Measurements from ENCODE around the gene TMEM258.

TMEM258 gene

DNA sequence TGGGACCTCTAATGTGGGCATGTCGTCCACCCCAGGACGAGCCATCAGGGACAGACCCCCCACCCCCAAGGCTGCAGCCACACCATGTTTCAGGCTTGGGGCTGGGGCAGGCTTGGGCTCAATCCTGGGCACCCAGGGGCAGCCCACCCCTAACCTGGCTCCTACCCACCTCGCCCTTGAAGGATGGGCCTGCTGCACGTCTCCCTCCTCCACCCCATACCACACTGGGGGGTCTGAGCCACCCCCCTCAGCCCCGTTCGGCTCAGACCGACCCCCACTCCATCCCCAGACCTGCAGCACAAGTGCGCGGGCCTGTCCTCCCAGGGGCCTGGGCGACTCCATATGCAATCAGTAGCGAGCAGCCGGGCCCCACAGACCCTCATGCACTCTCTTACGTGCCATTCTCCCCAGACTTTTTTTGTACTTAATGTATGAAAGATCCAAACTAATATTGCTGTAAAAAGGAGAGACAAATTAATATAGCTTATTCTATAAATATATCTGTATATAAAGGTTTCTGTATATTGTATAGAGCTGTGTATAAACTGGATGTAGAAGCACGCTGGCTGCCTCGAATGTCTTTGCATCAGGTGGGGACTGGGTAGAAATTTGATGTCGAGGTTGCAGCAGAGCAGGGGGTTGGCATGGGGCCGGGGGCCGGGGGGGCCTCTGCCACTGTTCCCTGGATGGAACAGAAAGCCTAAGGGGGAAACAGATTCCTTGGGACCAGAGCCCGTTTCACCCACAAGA lies 45.8 kb downstream of the TMEM258 start:
- in situ Hi-C loops (cut with MboI; ENCODE audit: low sequenced_read_pairs): no loop called here
- H3K4me3 ChIP-seq: no peak overlapping the region
- H3K4me1 ChIP-seq: peaks cover 3% of the 10 kb centered on the region
- no peaks in the 10 kb centered on the region for H3K9me3 ChIP-seq
- no peaks in the 10 kb centered on the region for H3K36me3 ChIP-seq (replicated peaks)
- no peaks in the 10 kb centered on the region for H3K27me3 ChIP-seq (ENCODE audit: low read depth)
- DNase-seq (ENCODE audit: low spot score in 2 of 2): no peak

DNA sequence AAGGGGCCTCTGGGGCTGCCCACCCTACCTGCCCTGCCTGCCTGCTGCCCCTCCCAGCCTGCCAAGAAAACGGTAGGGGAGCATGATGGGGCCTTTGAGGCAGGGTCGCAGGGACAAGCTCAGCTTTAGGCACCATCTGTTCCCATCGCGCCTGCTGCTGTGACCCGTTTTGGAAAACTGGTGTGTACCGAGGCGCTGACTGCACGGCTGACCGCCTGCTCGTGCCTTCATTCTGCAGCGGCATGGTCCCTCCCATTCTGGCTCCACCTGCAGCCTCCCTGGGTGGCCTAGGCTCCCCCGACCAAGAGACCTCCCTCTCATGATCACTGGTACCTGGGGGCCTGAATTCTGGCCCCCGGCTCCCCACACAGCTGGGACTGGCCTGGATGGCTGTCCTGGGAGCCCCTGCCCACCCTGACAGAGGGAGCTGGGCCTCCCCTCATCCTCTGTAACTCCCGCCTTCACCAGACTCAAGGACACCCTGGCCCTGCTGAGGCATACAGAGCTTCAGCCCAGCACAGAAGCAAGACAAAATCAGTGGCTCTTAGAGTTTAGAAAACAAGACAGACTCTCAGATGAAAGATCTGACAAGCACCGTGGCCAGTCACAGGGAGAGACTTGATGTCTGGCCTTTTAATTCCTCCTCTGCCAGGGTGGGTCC lies 46.5 kb downstream of the TMEM258 start:
- no peak for DNase-seq (ENCODE audit: low spot score in 2 of 2)

DNA sequence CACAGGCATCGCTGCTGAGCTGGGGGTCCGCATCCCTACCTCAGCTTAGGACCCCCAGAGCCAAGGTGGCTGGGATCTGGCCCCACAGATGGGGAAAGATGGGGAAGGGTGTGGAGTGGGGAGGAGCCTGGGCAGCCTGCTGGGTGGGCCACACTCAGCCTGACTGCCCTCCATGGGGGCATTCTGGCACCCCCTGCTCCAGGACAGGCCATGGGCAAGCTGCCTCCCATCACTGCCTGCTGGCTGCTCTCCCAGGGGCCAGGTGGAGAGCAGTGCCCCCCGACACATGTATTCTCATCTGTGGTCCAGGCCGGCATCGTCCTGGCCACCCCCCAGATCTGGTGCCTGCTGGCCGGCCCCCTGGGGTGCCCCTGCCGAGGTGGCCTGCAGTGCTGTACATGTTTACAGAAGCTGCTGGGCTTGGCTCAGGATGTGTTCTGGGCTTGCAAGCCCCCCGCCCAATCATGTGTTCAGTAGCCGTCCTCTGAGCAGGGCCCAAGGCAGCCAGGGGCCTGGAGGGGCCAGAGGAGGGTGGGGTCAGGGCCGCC lies 47.7 kb downstream of the TMEM258 start:
- Histone ChIP-seq H3K9me3 (no peaks in the 10 kb centered on the region), H3K27me3 (ENCODE audit: low read depth) (no peaks in the 10 kb centered on the region), H3K36me3 (replicated peaks) (no peaks in the 10 kb centered on the region), H3K4me3 (no peak overlapping the region), H3K4me1 (no peaks in the 10 kb centered on the region; the same call in 1 of the 2 replicates)
- in situ Hi-C loops (cut with MboI; ENCODE audit: low sequenced_read_pairs): no loop called here
- DNase-seq (ENCODE audit: low spot score in 2 of 2): no peak

More for the DNA sequence above, 46.5 kb downstream of the TMEM258 start:
- Histone ChIP-seq H3K27me3 (ENCODE audit: low read depth) (no peaks in the 10 kb centered on the region), H3K36me3 (replicated peaks) (no peaks in the 10 kb centered on the region), H3K9me3 (no peaks in the 10 kb centered on the region), H3K4me1 (peaks cover 3% of the 10 kb centered on the region), H3K4me3 (no peak overlapping the region)
- in situ Hi-C loops (cut with MboI; ENCODE audit: low sequenced_read_pairs): no loop called here

GRCh38 chr11:61744181-61744580 lies 48.2 kb downstream of the TMEM258 start:
- in situ Hi-C loops (cut with MboI; ENCODE audit: low sequenced_read_pairs): no loop called here
- Histone ChIP-seq H3K27me3 (ENCODE audit: low read depth) (no peaks in the 10 kb centered on the region), H3K4me1 (no peaks in the 10 kb centered on the region), H3K9me3 (no peaks in the 10 kb centered on the region), H3K36me3 (replicated peaks) (no peaks in the 10 kb centered on the region), H3K4me3 (no peak overlapping the region)
- DNase-seq (ENCODE audit: low spot score in 2 of 2): no peak

GRCh38 chr11:61743486-61744095 lies 48.8 kb downstream of the TMEM258 start:
- in situ Hi-C loops (cut with MboI; ENCODE audit: low sequenced_read_pairs): no loop called here
- H3K4me3 ChIP-seq: no peak overlapping the region
- H3K4me1 ChIP-seq: no peaks in the 10 kb centered on the region
- no peaks in the 10 kb centered on the region for H3K27me3 ChIP-seq (ENCODE audit: low read depth)
- H3K9me3 ChIP-seq: no peaks in the 10 kb centered on the region
- no peaks in the 10 kb centered on the region for H3K36me3 ChIP-seq (replicated peaks)
- DNase-seq (ENCODE audit: low spot score in 2 of 2): no peak

DNA sequence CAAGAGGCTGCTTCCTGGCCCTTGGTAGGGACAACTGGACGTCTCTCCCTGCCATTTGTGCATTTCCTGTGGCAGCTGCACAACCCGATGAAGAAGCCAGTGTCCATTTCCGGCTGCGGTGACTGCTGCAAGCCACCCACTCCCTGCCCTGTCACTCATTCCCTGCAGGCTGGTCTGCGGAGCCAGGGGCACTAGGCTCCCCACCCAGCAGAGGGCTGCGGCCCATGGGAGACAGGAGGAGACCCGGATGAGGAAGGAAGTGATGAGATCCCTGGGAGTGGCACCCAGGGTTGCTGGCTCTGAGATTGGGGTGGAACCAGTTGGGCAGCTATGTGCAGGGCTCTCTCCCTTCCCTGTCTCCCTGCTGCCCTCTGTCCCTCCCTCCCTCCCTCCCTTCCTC lies 50.0 kb downstream of the TMEM258 start:
- H3K27me3 ChIP-seq (ENCODE audit: low read depth): no peaks in the 10 kb centered on the region
- in situ Hi-C loops (cut with MboI; ENCODE audit: low sequenced_read_pairs): no loop called here

DNA sequence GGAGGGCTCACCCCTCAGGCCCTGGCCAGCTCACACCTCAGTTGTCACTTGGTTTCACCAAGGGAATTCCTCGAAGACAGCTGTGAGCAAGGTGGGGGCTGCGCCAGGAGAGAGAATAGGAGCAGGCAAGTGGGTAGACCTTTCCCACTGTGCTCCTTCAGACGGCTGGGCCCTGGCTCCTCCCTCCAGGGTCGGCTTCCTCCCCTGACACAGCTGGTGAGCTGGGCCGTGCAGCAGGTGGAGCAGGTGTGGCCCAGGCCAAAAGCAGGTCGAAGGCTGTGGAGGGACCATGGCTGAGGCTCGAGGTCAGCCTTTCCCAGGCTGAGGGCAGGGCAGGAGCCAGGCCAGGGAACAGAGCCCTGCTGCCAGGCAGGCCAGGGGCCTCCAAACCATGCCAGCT lies 52.4 kb downstream of the TMEM258 start:
- Histone ChIP-seq H3K27me3 (ENCODE audit: low read depth) (no peaks in the 10 kb centered on the region), H3K4me1 (no peaks in the 10 kb centered on the region), H3K9me3 (no peaks in the 10 kb centered on the region), H3K36me3 (replicated peaks) (no peaks in the 10 kb centered on the region), H3K4me3 (no peak overlapping the region)
- DNase-seq (ENCODE audit: low spot score in 2 of 2): no peak
- in situ Hi-C loops (cut with MboI; ENCODE audit: low sequenced_read_pairs): no loop called here

More for the DNA sequence above, 50.0 kb downstream of the TMEM258 start:
- H3K4me3 ChIP-seq: no peak overlapping the region
- no peaks in the 10 kb centered on the region for H3K9me3 ChIP-seq
- DNase-seq (ENCODE audit: low spot score in 2 of 2): no peak
- H3K36me3 ChIP-seq (replicated peaks): no peaks in the 10 kb centered on the region
- H3K4me1 ChIP-seq: no peaks in the 10 kb centered on the region

GRCh38 chr11:61739413-61739812 lies 53.0 kb downstream of the TMEM258 start:
- H3K4me1 ChIP-seq: no peaks in the 10 kb centered on the region
- in situ Hi-C loops (cut with MboI; ENCODE audit: low sequenced_read_pairs): no loop called here
- no peak for DNase-seq (ENCODE audit: low spot score in 2 of 2)
- H3K4me3 ChIP-seq: no peak overlapping the region
- no peaks in the 10 kb centered on the region for H3K27me3 ChIP-seq (ENCODE audit: low read depth)
- H3K9me3 ChIP-seq: no peaks in the 10 kb centered on the region
- no peaks in the 10 kb centered on the region for H3K36me3 ChIP-seq (replicated peaks)

Measured in HAP-1 (cell line).